IMR-90 (cell line): ENCODE measurements around the gene FGFRL1. TPM values are rescaled to one million over a fixed set of nuclear protein-coding genes. Genes with fewer than 3 reads are reported as not detected.

Experiments
- ATAC-seq: fragments of 200-7000 bp; cut with Tn5 transposase; 2 replicates; pipeline ENCODE4 v1.9.1; 2020; ENCODE audit warnings: low read depth, mild to moderate bottlenecking, moderate library complexity
- BruUV-seq: library from RNA; stranded (reverse); fragments of 400-500 nt; replicated peaks from 2 replicates; lab custom pipeline; 2021; lab: Mats Ljungman, UMichigan
- CTCF ChIA-PET: fragments of 300-600 bp; formaldehyde crosslinking; extraction: SDS; loops from one replicate; lab custom pipeline; 2021; ENCODE audit warnings: antibody characterized with exemption; lab: Yijun Ruan, JAX
- POLR2A ChIA-PET: fragments of 300-600 bp; sonication (Branson Sonifier 250); formaldehyde crosslinking; loops from one replicate; lab custom pipeline; 2022; ENCODE audit warnings: antibody characterized with exemption; ENCODE audit not compliant: unreplicated experiment; lab: Charles Lee
- DNase-seq: peaks from one replicate; pipeline ENCODE4 v3.0.0; 2013
- H2AFZ ChIP-seq: replicated peaks from 2 replicates; pipeline ENCODE3; 2013; ENCODE audit warnings: low read length, mild to moderate bottlenecking; ENCODE audit not compliant: poor library complexity
- H2AK5ac ChIP-seq: 2 replicates; pipeline ENCODE4 v1.6.1; 2013; ENCODE audit warnings: low read depth, low read length, inconsistent platforms
- H2AK9ac ChIP-seq: replicated peaks from 2 replicates; pipeline ENCODE3; 2013; ENCODE audit warnings: mild to moderate bottlenecking, low read depth, low read length, moderate library complexity; ENCODE audit not compliant: poor library complexity
- H2BK120ac ChIP-seq: 2 replicates; pipeline ENCODE4 v1.6.1; 2013; ENCODE audit warnings: low read depth, low read length, inconsistent platforms
- H2BK15ac ChIP-seq: 3 replicates; pipeline ENCODE4 v1.6.1; 2013; ENCODE audit warnings: low read depth, low read length, inconsistent platforms
- H2BK20ac ChIP-seq: 2 replicates; pipeline ENCODE4 v1.6.1; 2013; ENCODE audit warnings: low read depth, mild to moderate bottlenecking, inconsistent platforms, low read length, moderate library complexity
- H2BK5ac ChIP-seq: 2 replicates; pipeline ENCODE4 v1.6.1; 2013; ENCODE audit warnings: mild to moderate bottlenecking, low read depth, low read length, inconsistent platforms; ENCODE audit not compliant: poor library complexity, severe bottlenecking
- H3K14ac ChIP-seq: replicated peaks from 2 replicates; pipeline ENCODE4 v1.6.1; 2013; ENCODE audit warnings: low read depth, low read length, inconsistent platforms
- H3K18ac ChIP-seq: 2 replicates; pipeline ENCODE4 v1.6.1; 2013; ENCODE audit warnings: low read depth, low read length, control low read depth
- H3K23ac ChIP-seq: 2 replicates; pipeline ENCODE4 v1.6.1; 2013; ENCODE audit warnings: low read depth, low read length, inconsistent platforms
- H3K27ac ChIP-seq: 2 replicates; pipeline ENCODE4 v1.5.1; 2013; ENCODE audit warnings: mild to moderate bottlenecking, control low read depth, low read length; ENCODE audit not compliant: insufficient read depth
- H3K27me3 ChIP-seq: 2 replicates; pipeline ENCODE4 v1.6.1; 2013; ENCODE audit warnings: low read length; ENCODE audit not compliant: control insufficient read depth, insufficient read depth
- H3K36me3 ChIP-seq: 2 replicates; pipeline ENCODE4 v1.6.1; 2013; ENCODE audit warnings: low read length, mixed read lengths; ENCODE audit not compliant: control insufficient read depth, insufficient read depth
- H3K4ac ChIP-seq: 2 replicates; pipeline ENCODE4 v1.6.1; 2013; ENCODE audit warnings: low read depth, low read length, inconsistent platforms
- H3K4me1 ChIP-seq: 2 replicates; pipeline ENCODE4 v1.6.1; 2013; ENCODE audit warnings: low read length, mixed read lengths; ENCODE audit not compliant: control insufficient read depth, insufficient read depth
- H3K4me2 ChIP-seq: 2 replicates; pipeline ENCODE4 v1.6.1; 2013; ENCODE audit warnings: low read depth, mild to moderate bottlenecking, control low read depth, low read length, moderate library complexity
- H3K4me3 ChIP-seq: 2 replicates; pipeline ENCODE4 v1.5.1; 2013; ENCODE audit warnings: low read depth, mild to moderate bottlenecking, control low read depth, low read length, moderate library complexity; ENCODE audit not compliant: insufficient read depth
- H3K56ac ChIP-seq: 2 replicates; pipeline ENCODE4 v1.6.1; 2013; ENCODE audit warnings: low read length, inconsistent platforms; ENCODE audit not compliant: insufficient read depth; ENCODE audit errors: extremely low read depth
- H3K79me1 ChIP-seq, 2 experiments: 2 replicates each; pipeline ENCODE4 v1.6.1; 2013; ENCODE audit warnings: low read length in 2 of 2, inconsistent platforms in 1 of 2, low read depth in 1 of 2
- H3K9ac ChIP-seq: 2 replicates; pipeline ENCODE4 v1.6.1; 2013; ENCODE audit warnings: low read depth, low read length, control low read depth
- H3K9me1 ChIP-seq: 2 replicates; pipeline ENCODE4 v1.6.1; 2013; ENCODE audit warnings: low read length, inconsistent platforms; ENCODE audit not compliant: insufficient read depth
- H3K9me3 ChIP-seq: 2 replicates; pipeline ENCODE4 v1.6.1; 2013; ENCODE audit warnings: low read length; ENCODE audit not compliant: control insufficient read depth, insufficient read depth
- H4K20me1 ChIP-seq: 2 replicates; pipeline ENCODE4 v1.6.1; 2013; ENCODE audit warnings: low read length, inconsistent platforms; ENCODE audit not compliant: insufficient read depth
- H4K5ac ChIP-seq: 2 replicates; pipeline ENCODE4 v1.6.1; 2013; ENCODE audit warnings: mild to moderate bottlenecking, low read depth, low read length, control low read depth
- H4K8ac ChIP-seq, 2 experiments: 2 replicates each; pipeline ENCODE4 v1.6.1; 2013; ENCODE audit warnings: low read depth in 2 of 2, low read length in 2 of 2, control low read depth in 1 of 2, inconsistent platforms in 1 of 2
- H4K91ac ChIP-seq: 2 replicates; pipeline ENCODE4 v1.6.1; 2013; ENCODE audit warnings: low read depth, low read length, inconsistent platforms; ENCODE audit not compliant: insufficient read depth
- BHLHE40 ChIP-seq: fragments of 150-350 bp; IDR thresholded peaks from 2 replicates; pipeline ENCODE4 v1.6.1; 2016; ENCODE audit warnings: mild to moderate bottlenecking, low read depth, low read length
- CEBPB ChIP-seq: IDR thresholded peaks from 2 replicates; pipeline ENCODE4 v1.6.1; 2012; ENCODE audit warnings: low read depth, low read length, improper control_type of control experiment
- CHD1 ChIP-seq: IDR thresholded peaks from 2 replicates; pipeline ENCODE4 v1.6.1; 2012; ENCODE audit warnings: low read depth, low read length, improper control_type of control experiment
- CTCF ChIP-seq: conservative IDR thresholded peaks from 2 replicates; pipeline ENCODE4 v1.5.1; 2012; ENCODE audit warnings: mild to moderate bottlenecking, low read depth, low read length, improper control_type of control experiment
- ELK1 ChIP-seq: fragments of 150-350 bp; IDR thresholded peaks from 2 replicates; pipeline ENCODE4 v1.6.1; 2016; ENCODE audit warnings: low read depth, mild to moderate bottlenecking, low read length, moderate library complexity, borderline replicate concordance
- FOS ChIP-seq: fragments of 150-350 bp; IDR thresholded peaks from 2 replicates; pipeline ENCODE4 v1.6.1; 2016; ENCODE audit warnings: low read depth, low read length
- MAFK ChIP-seq: IDR thresholded peaks from 2 replicates; pipeline ENCODE4 v1.6.1; 2012; ENCODE audit warnings: low read depth, low read length, improper control_type of control experiment
- MAZ ChIP-seq: IDR thresholded peaks from 2 replicates; pipeline ENCODE4 v1.6.1; 2012; ENCODE audit warnings: low read depth, mild to moderate bottlenecking, low read length, improper control_type of control experiment, moderate library complexity, borderline replicate concordance
- MXI1 ChIP-seq: IDR thresholded peaks from 2 replicates; pipeline ENCODE4 v1.6.1; 2012; ENCODE audit warnings: low read depth, mild to moderate bottlenecking, low read length, moderate library complexity, borderline replicate concordance
- NFE2L2 ChIP-seq: fragments of 150-350 bp; IDR thresholded peaks from 2 replicates; pipeline ENCODE4 v1.6.1; 2016; ENCODE audit warnings: low read depth, mild to moderate bottlenecking, low read length
- POLR2A ChIP-seq: IDR thresholded peaks from 2 replicates; pipeline ENCODE4 v1.6.1; 2012; ENCODE audit warnings: mild to moderate bottlenecking, low read depth, low read length
- RAD21 ChIP-seq: IDR thresholded peaks from 2 replicates; pipeline ENCODE4 v1.6.1; 2012; ENCODE audit warnings: low read length, improper control_type of control experiment
- RCOR1 ChIP-seq: IDR thresholded peaks from 2 replicates; pipeline ENCODE4 v1.6.1; 2012; ENCODE audit warnings: mild to moderate bottlenecking, low read length, improper control_type of control experiment; ENCODE audit not compliant: insufficient replicate concordance
- RFX5 ChIP-seq: IDR thresholded peaks from 2 replicates; pipeline ENCODE4 v1.8.0; 2012; ENCODE audit warnings: low read depth, mild to moderate bottlenecking, low read length, moderate library complexity
- SMC3 ChIP-seq: fragments of 150-350 bp; IDR thresholded peaks from 2 replicates; pipeline ENCODE4 v1.6.1; 2016; ENCODE audit warnings: low read depth, mild to moderate bottlenecking, antibody characterized with exemption, low read length, moderate library complexity
- USF2 ChIP-seq: fragments of 150-350 bp; IDR thresholded peaks from 2 replicates; pipeline ENCODE4 v1.6.1; 2017; ENCODE audit warnings: mild to moderate bottlenecking, antibody characterized with exemption, low read length, low read depth
- WGBS, 2 experiments: methylation state at CpG; one replicate each; pipeline versions ENCODE4 v1.1.5 to v1.1.7; 2013; ENCODE audit warnings: missing lambda C conversion rate in 2 of 2; ENCODE audit not compliant: insufficient read length in 1 of 2; ENCODE audit errors: extremely low coverage in 2 of 2; 5-methylcytosine and 5-hydroxymethylcytosine counted together
- dilution Hi-C: fragments of 300-500 bp; cut with HindIII; formaldehyde crosslinking; loops from one replicate; pipeline ENCODE4 v1.14.3; 2018; ENCODE audit warnings: low sequenced_read_pairs; ENCODE audit not compliant: unreplicated experiment
- in situ Hi-C: fragments of 300-500 bp; cut with MboI; formaldehyde crosslinking; loops from 3 replicates; pipeline ENCODE4 v1.14.3; 2019; ENCODE audit warnings: low sequenced_read_pairs, inconsistent platforms, mixed read lengths
- intact Hi-C: fragments of 100-400 bp; cut with micrococcal nuclease; formaldehyde crosslinking; loops from 2 replicates; pipeline ENCODE4 v1.10.0; 2022
- polyA plus RNA-seq, 3 experiments: library from polyadenylated mRNA; depleted of rRNA; stranded (reverse); fragments of >200 nt; gene quantifications; 2 replicates each; pipeline ENCODE4 v1.2.3, GENCODE V29; 2012; ENCODE audit warnings: low replicate concordance in 1 of 3
- total RNA-seq: library from RNA; depleted of rRNA; stranded (reverse); fragments of >200 nt; gene quantifications from 2 replicates; pipeline ENCODE4 v1.2.3, GENCODE V29; 2012

FGFRL1 gene
- total and polyA plus RNA-seq, 2 of the 4 experiments (the other 2 are of a cell fraction) = 49.3 to 78.8 TPM

GRCh38 chr4:1049591-1049905, 38.1 kb downstream of the FGFRL1 start:
- no peak overlapping the region for H3K4ac ChIP-seq
- no peak overlapping the region for H4K8ac ChIP-seq
- H3K56ac ChIP-seq = no peak overlapping the region
- H3K4me1 ChIP-seq = peaks cover 18% of the 10 kb centered on the region
- no peak overlapping the region for H4K91ac ChIP-seq
- TF ChIP-seq SMC3 (no peak), USF2 (no peak), BHLHE40 (no peak), RAD21 (no peak), NFE2L2 (no peak), FOS (no peak), ELK1 (no peak), RCOR1 (no peak), POLR2A (no peak), CTCF (no peak), CHD1 (no peak), MAFK (no peak), CEBPB (no peak), MXI1 (no peak), RFX5 (no peak), MAZ (no peak)
- no peak overlapping the region for H2BK120ac ChIP-seq
- H3K9me1 ChIP-seq = peaks cover 3% of the 10 kb centered on the region; the same call in 1 of the 2 replicates
- H2AK9ac ChIP-seq = peak overlapping the region; percentile 81
- peaks cover 18% of the 10 kb centered on the region for H3K27me3 ChIP-seq
- no peaks in the 10 kb centered on the region for H3K79me1 ChIP-seq
- no peak overlapping the region for H2BK20ac ChIP-seq
- H2AK5ac ChIP-seq = peak overlapping the region; percentile 33; the same call in 1 of the 2 replicates
- no peak overlapping the region for H3K23ac ChIP-seq
- H3K14ac ChIP-seq = no peak overlapping the region
- no peak overlapping the region for H2BK15ac ChIP-seq
- no peak overlapping the region for H3K18ac ChIP-seq
- H3K36me3 ChIP-seq = no peaks in the 10 kb centered on the region
- 0 out of 2 replicates have a peak, but pooled peaks cover 2% of the 10 kb centered on the region for H3K9me3 ChIP-seq
- WGBS, 2 experiments = 80% methylated on average over 17 of the region's 21 CpGs; no CpG with 5 or more reads in 1 of the 2 experiments
- H3K9ac ChIP-seq = no peak overlapping the region
- no peak overlapping the region for H3K4me3 ChIP-seq
- H3K4me2 ChIP-seq = no peak overlapping the region
- ATAC-seq (no peak), DNase-seq (no peak)
- ChIA-PET CTCF (no interaction called here), POLR2A (no interaction called here)
- H2BK5ac ChIP-seq = no peak overlapping the region
- in situ Hi-C loops = no loop called here
- no peaks in the 10 kb centered on the region for H4K20me1 ChIP-seq
- H3K27ac ChIP-seq = no peak overlapping the region
- H2AFZ ChIP-seq = no peak overlapping the region
- no peak overlapping the region for H4K5ac ChIP-seq
- dilution Hi-C loops = no loop called here
- BruUV-seq = no TSS peak
- intact Hi-C loops = no loop called here
